A673 (cell line): ENCODE measurements around the gene VAV2. TPM values are rescaled to one million over a fixed set of nuclear protein-coding genes. Genes with fewer than 3 reads are reported as not detected.

Experiments
- BruUV-seq: library from RNA; stranded (reverse); fragments of 400-500 nt; replicated peaks from 2 replicates; lab custom pipeline; 2021; lab: Mats Ljungman, UMichigan
- CTCF ChIA-PET: fragments of 300-600 bp; sonication (Branson Sonifier 250); formaldehyde crosslinking; loops from one replicate; lab custom pipeline; 2022; ENCODE audit warnings: antibody characterized with exemption; lab: Charles Lee
- POLR2A ChIA-PET: fragments of 300-600 bp; sonication (Branson Sonifier 250); formaldehyde crosslinking; loops from one replicate; lab custom pipeline; 2022; ENCODE audit warnings: antibody characterized with exemption; ENCODE audit not compliant: low non-redundant PET; lab: Charles Lee
- DNase-seq: peaks from one replicate; pipeline ENCODE4 v3.0.0-alpha.2; 2015; ENCODE audit warnings: low spot score
- H3K27ac ChIP-seq: fragments of 200-600 bp; sonication (generic); 2 replicates; pipeline ENCODE4 v1.5.1; 2016; ENCODE audit warnings: mixed run types, low read depth, mild to moderate bottlenecking, mixed read lengths, antibody characterized with exemption, low read length; ENCODE audit not compliant: poor library complexity, severe bottlenecking
- H3K27me3 ChIP-seq: fragments of 200-600 bp; sonication (generic); replicated peaks from 2 replicates; pipeline ENCODE4 v1.6.1; 2017; ENCODE audit warnings: mixed run types, low read depth, mild to moderate bottlenecking, mixed read lengths, antibody characterized with exemption, low read length; ENCODE audit not compliant: insufficient read depth, poor library complexity
- H3K36me3 ChIP-seq: fragments of 200-600 bp; sonication (generic); 2 replicates; pipeline ENCODE4 v1.6.1; 2016; ENCODE audit warnings: mixed run types, mild to moderate bottlenecking, mixed read lengths, antibody characterized with exemption, low read length; ENCODE audit not compliant: insufficient read depth, poor library complexity, severe bottlenecking
- H3K4me1 ChIP-seq: fragments of 200-600 bp; sonication (generic); 2 replicates; pipeline ENCODE4 v1.6.1; 2017; ENCODE audit warnings: mixed run types, mild to moderate bottlenecking, mixed read lengths, antibody characterized with exemption, low read length; ENCODE audit not compliant: insufficient read depth, poor library complexity, severe bottlenecking
- H3K4me3 ChIP-seq: fragments of 200-600 bp; sonication (generic); 2 replicates; pipeline ENCODE4 v1.5.1; 2016; ENCODE audit warnings: low read depth, mixed run types, mild to moderate bottlenecking, mixed read lengths, low read length; ENCODE audit not compliant: poor library complexity, severe bottlenecking
- H3K9me3 ChIP-seq: fragments of 200-600 bp; sonication (generic); 2 replicates; pipeline ENCODE4 v1.6.1; 2016; ENCODE audit warnings: mixed run types, low read depth, mild to moderate bottlenecking, mixed read lengths, antibody characterized with exemption, low read length; ENCODE audit not compliant: poor library complexity, severe bottlenecking
- EZH2 ChIP-seq: fragments of 200-600 bp; sonication (generic); IDR thresholded peaks from 2 replicates; pipeline ENCODE4 v1.6.1; 2017; ENCODE audit warnings: borderline replicate concordance, low read depth, mild to moderate bottlenecking, mixed read lengths, antibody characterized with exemption, low read length; ENCODE audit not compliant: poor library complexity, severe bottlenecking
- intact Hi-C: fragments of 100-400 bp; cut with micrococcal nuclease; formaldehyde crosslinking; loops from one replicate; pipeline ENCODE4 v1.10.0; 2022; ENCODE audit not compliant: unreplicated experiment
- total RNA-seq: library from RNA; stranded (reverse); gene quantifications from 2 replicates; pipeline ENCODE4 v1.2.3, GENCODE V29; 2021
- TF ChIP-seq, protein P1 (sequence below): fragments of 300-800, 200-600 bp; sonication (generic); conservative IDR thresholded peaks from 2 replicates; pipeline ENCODE4 v1.5.1; 2017; ENCODE audit warnings: low read depth, mild to moderate bottlenecking, antibody characterized with exemption, low read length, moderate library complexity, mixed read lengths

VAV2 gene
- total RNA-seq, 1 experiment from 2014 or later = 16.4 TPM

DNA sequence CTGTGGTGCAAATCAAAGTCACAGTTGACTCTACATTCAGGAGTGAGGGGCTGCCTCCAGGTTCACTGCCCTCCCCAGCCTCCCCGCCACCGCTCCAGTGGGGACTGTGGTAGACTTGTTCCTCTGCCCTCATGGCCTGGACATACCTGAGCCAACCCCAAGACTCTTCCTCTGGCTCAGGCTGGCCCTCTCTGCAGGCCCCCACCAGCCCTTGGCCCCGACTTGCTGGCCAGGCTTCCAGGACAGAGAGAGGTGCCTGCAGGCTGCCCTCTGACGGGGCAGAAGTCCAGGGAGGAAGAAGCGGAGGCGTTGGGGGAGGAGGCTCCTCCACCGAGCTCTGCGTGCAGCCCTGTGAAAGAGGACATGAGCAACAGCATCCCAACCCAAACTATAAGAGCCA is 251.2 kb downstream of the VAV2 start:
- intact Hi-C loops = no loop called here
- CTCF ChIA-PET = no interaction called here

GRCh38 chr9:133739408-133740280 is 252.5 kb downstream of the VAV2 start:
- Histone ChIP-seq H3K27me3 (peaks cover 4% of the 10 kb centered on the region), H3K27ac (no peak overlapping the region), H3K4me1 (peaks cover 7% of the 10 kb centered on the region), H3K4me3 (no peak overlapping the region), H3K9me3 (no peaks in the 10 kb centered on the region), H3K36me3 (no peaks in the 10 kb centered on the region)
- intact Hi-C loops = no loop called here
- no TSS peak for BruUV-seq
- ChIA-PET CTCF (interaction anchor here (0.7 kb wide), 1 partner anchor 294 kb away, joined by 3 read pairs; no protein-coding TSS in a partner anchor), POLR2A (no interaction called here)
- DNase-seq = no peak
- TF ChIP-seq EZH2 = no peak
- TF ChIP-seq, protein P1, sequence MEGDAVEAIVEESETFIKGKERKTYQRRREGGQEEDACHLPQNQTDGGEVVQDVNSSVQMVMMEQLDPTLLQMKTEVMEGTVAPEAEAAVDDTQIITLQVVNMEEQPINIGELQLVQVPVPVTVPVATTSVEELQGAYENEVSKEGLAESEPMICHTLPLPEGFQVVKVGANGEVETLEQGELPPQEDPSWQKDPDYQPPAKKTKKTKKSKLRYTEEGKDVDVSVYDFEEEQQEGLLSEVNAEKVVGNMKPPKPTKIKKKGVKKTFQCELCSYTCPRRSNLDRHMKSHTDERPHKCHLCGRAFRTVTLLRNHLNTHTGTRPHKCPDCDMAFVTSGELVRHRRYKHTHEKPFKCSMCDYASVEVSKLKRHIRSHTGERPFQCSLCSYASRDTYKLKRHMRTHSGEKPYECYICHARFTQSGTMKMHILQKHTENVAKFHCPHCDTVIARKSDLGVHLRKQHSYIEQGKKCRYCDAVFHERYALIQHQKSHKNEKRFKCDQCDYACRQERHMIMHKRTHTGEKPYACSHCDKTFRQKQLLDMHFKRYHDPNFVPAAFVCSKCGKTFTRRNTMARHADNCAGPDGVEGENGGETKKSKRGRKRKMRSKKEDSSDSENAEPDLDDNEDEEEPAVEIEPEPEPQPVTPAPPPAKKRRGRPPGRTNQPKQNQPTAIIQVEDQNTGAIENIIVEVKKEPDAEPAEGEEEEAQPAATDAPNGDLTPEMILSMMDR = no peak

More for the DNA sequence above, 251.2 kb downstream of the VAV2 start:
- TF ChIP-seq, protein P1 = no peak
- no peak for TF ChIP-seq EZH2
- no peaks in the 10 kb centered on the region for H3K9me3 ChIP-seq
- POLR2A ChIA-PET = no interaction called here
- no TSS peak for BruUV-seq
- H3K4me1 ChIP-seq = peaks cover 7% of the 10 kb centered on the region
- H3K4me3 ChIP-seq = no peak overlapping the region
- no peaks in the 10 kb centered on the region for H3K36me3 ChIP-seq
- H3K27me3 ChIP-seq = peaks cover 4% of the 10 kb centered on the region
- DNase-seq = no peak
- no peak overlapping the region for H3K27ac ChIP-seq

DNA sequence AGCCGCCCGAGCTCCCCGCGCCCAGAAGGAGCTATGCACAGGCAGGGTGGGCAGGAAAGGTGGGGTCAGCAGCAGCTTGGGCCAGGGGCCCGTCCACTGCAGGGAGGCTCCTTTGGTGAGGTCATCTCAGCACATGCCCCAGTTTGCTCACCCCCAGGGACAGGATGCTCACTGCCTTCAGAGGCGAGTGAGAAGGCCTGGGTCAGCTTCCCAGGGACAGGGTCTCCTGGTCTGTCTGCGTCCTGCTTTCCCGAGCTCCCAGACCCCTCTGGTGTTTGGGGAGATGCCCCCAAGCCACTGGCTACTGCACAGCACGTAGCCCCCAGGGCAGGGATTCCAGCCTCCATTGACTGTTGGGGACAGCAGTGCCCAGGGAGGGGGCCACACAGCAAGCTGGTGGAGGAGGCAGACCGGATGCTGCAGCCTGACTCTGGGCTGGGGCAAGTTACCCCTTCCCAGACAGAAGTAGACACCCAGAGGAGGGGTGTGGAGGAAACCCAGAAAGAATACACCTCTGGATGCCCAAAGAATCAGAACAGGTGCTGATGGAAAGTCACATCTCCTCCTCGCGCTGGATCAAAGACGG is 253.4 kb downstream of the VAV2 start:
- no peak for TF ChIP-seq EZH2
- TF ChIP-seq, protein P1 = no peak
- DNase-seq = no peak
- intact Hi-C loops = no loop called here

More for the DNA sequence above, 253.4 kb downstream of the VAV2 start:
- no peaks in the 10 kb centered on the region for H3K9me3 ChIP-seq
- no peak overlapping the region for H3K4me3 ChIP-seq
- no peaks in the 10 kb centered on the region for H3K36me3 ChIP-seq
- CTCF ChIA-PET = no interaction called here
- peaks cover 7% of the 10 kb centered on the region for H3K4me1 ChIP-seq
- BruUV-seq = no TSS peak
- H3K27me3 ChIP-seq = no peaks in the 10 kb centered on the region
- POLR2A ChIA-PET = no interaction called here
- no peak overlapping the region for H3K27ac ChIP-seq
